ENCODE measurements around the gene PRKAG2. TPM values are rescaled to one million over a fixed set of nuclear protein-coding genes. Genes with fewer than 3 reads are reported as not detected.

PRKAG2 gene
- total and polyA plus RNA-seq, 2 experiments from 2014 or later: 9.1 to 14.9 TPM

DNA sequence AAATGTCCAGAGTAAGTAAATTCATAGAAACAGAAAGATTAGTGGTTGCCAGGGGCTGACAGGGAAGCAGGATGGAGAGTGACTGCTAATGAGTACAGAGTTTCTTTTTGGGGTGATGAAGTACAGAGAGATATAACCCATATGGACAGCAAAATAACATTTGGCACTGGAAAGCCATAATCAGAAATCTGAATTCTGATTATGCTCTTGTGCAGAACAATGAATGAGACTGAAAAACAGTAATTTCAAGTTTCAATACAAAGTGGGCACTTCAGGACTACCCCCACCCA is 361.7 kb downstream of the PRKAG2 start:
- no peak for DNase-seq (ENCODE audit: low spot score)
- Histone ChIP-seq H4K20me1 (replicated peaks; ENCODE audit: insufficient read depth) (peaks cover 85% of the 10 kb centered on the region), H3K4me2 (no peak overlapping the region), H3K4me1 (ENCODE audit: insufficient read depth) (peaks cover 55% of the 10 kb centered on the region), H3K9me2 (ENCODE audit: insufficient read depth) (no peaks in the 10 kb centered on the region), H3K79me2 (replicated peaks; ENCODE audit: insufficient read depth) (peaks cover 88% of the 10 kb centered on the region), H2AFZ (no peak overlapping the region), H3K27ac (ENCODE audit: low read depth) (no peak overlapping the region), H3K4me3 (no peak overlapping the region), H3F3A (replicated peaks; ENCODE audit: low read depth) (peaks cover 4% of the 10 kb centered on the region; the same call in 1 of the 2 replicates), H3K27me3 (ENCODE audit: insufficient read depth) (no peaks in the 10 kb centered on the region), H3K36me3 (ENCODE audit: insufficient read depth) (no peaks in the 10 kb centered on the region)
- 0 out of 3 replicates have a peak, but pooled peaks cover 4% of the 10 kb centered on the region for H3K36me3 Mint-ChIP-seq (ENCODE audit: low read depth)
- peaks cover 56% of the 10 kb centered on the region for H3K4me1 Mint-ChIP-seq
- no peak overlapping the region for H3K4me3 Mint-ChIP-seq
- H3K27me3 Mint-ChIP-seq (ENCODE audit: insufficient read depth, low read depth, poor library complexity): peaks cover 23% of the 10 kb centered on the region
- H3K27ac Mint-ChIP-seq: no peak overlapping the region
- no peak for ATAC-seq
- TF ChIP-seq ZNF331 (CRISPR knock-in tag; IDR thresholded peaks at IDR 0.05; ENCODE audit: low read depth) (no peak), NANOG (IDR thresholded peaks at IDR 0.05; ENCODE audit: borderline replicate concordance) (no peak), ZNF114 (CRISPR knock-in tag; IDR thresholded peaks at IDR 0.05) (no peak), STAT1 (IDR thresholded peaks at IDR 0.05; ENCODE audit: unreplicated experiment) (no peak)
- TF ChIP-seq, protein P1, sequence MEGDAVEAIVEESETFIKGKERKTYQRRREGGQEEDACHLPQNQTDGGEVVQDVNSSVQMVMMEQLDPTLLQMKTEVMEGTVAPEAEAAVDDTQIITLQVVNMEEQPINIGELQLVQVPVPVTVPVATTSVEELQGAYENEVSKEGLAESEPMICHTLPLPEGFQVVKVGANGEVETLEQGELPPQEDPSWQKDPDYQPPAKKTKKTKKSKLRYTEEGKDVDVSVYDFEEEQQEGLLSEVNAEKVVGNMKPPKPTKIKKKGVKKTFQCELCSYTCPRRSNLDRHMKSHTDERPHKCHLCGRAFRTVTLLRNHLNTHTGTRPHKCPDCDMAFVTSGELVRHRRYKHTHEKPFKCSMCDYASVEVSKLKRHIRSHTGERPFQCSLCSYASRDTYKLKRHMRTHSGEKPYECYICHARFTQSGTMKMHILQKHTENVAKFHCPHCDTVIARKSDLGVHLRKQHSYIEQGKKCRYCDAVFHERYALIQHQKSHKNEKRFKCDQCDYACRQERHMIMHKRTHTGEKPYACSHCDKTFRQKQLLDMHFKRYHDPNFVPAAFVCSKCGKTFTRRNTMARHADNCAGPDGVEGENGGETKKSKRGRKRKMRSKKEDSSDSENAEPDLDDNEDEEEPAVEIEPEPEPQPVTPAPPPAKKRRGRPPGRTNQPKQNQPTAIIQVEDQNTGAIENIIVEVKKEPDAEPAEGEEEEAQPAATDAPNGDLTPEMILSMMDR (conservative IDR thresholded peaks at IDR 0.05; ENCODE audit: low read depth in 2 of 2): no peak
- TF ChIP-seq, protein P2, sequence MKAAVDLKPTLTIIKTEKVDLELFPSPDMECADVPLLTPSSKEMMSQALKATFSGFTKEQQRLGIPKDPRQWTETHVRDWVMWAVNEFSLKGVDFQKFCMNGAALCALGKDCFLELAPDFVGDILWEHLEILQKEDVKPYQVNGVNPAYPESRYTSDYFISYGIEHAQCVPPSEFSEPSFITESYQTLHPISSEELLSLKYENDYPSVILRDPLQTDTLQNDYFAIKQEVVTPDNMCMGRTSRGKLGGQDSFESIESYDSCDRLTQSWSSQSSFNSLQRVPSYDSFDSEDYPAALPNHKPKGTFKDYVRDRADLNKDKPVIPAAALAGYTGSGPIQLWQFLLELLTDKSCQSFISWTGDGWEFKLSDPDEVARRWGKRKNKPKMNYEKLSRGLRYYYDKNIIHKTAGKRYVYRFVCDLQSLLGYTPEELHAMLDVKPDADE (IDR thresholded peaks at IDR 0.05): no peak
- TF ChIP-seq, protein P3, sequence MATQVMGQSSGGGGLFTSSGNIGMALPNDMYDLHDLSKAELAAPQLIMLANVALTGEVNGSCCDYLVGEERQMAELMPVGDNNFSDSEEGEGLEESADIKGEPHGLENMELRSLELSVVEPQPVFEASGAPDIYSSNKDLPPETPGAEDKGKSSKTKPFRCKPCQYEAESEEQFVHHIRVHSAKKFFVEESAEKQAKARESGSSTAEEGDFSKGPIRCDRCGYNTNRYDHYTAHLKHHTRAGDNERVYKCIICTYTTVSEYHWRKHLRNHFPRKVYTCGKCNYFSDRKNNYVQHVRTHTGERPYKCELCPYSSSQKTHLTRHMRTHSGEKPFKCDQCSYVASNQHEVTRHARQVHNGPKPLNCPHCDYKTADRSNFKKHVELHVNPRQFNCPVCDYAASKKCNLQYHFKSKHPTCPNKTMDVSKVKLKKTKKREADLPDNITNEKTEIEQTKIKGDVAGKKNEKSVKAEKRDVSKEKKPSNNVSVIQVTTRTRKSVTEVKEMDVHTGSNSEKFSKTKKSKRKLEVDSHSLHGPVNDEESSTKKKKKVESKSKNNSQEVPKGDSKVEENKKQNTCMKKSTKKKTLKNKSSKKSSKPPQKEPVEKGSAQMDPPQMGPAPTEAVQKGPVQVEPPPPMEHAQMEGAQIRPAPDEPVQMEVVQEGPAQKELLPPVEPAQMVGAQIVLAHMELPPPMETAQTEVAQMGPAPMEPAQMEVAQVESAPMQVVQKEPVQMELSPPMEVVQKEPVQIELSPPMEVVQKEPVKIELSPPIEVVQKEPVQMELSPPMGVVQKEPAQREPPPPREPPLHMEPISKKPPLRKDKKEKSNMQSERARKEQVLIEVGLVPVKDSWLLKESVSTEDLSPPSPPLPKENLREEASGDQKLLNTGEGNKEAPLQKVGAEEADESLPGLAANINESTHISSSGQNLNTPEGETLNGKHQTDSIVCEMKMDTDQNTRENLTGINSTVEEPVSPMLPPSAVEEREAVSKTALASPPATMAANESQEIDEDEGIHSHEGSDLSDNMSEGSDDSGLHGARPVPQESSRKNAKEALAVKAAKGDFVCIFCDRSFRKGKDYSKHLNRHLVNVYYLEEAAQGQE (IDR thresholded peaks at IDR 0.05; ENCODE audit: unreplicated experiment): no peak
- H3K9me3 Mint-ChIP-seq: peaks cover 6% of the 10 kb centered on the region; the same call in 2 of the 3 replicates

DNA sequence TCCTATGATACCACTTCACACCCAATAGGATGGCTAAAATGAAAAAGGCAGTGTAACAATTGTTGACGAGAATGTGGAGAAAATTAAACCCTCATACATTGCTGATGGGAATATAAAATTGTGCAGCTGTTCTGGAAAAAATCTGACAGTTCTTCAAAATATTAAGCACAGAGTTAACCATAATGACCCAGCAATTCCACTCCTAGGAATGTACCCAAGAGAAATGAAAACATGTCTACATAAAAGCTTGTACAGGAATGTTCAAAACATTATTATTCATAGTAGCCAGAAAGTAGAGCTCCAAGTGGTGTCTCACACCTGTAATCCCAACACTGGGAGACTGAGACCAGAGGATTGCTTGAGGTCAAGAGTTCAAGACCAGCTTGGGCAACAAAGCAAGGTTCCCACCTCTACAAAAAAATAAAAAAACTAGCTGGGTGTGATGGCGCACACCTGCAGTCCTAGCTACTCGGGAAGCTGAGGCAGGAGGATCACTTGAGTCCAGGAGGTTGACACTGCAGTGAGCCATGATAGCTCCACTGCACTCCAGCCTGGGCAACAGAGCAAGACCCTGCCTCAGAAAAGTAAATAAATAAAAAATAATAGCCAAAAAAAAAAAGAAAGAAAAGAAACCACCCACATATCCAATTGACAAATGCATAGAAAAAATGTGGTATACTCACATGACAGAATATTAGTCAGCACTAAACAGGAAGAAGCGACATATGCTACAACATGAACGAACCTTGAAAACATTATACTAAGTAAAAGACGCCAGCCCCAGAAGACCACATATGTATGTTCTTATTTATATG is 362.2 kb downstream of the PRKAG2 start:
- Mint-ChIP-seq H3K27ac (no peak overlapping the region; the same call in 1 of the 2 replicates), H3K36me3 (ENCODE audit: low read depth) (0 out of 3 replicates have a peak, but pooled peaks cover 4% of the 10 kb centered on the region), H3K4me3 (no peak overlapping the region), H3K4me1 (peaks cover 61% of the 10 kb centered on the region), H3K27me3 (ENCODE audit: insufficient read depth, low read depth, poor library complexity) (peaks cover 20% of the 10 kb centered on the region), H3K9me3 (peaks cover 4% of the 10 kb centered on the region; the same call in 2 of the 3 replicates)
- H3K27ac ChIP-seq (ENCODE audit: low read depth): no peak overlapping the region
- H4K20me1 ChIP-seq (replicated peaks; ENCODE audit: insufficient read depth): peaks cover 91% of the 10 kb centered on the region
- DNase-seq (ENCODE audit: low spot score) (no peak), ATAC-seq (no peak)
- H3K4me3 ChIP-seq: no peak overlapping the region
- no peaks in the 10 kb centered on the region for H3K27me3 ChIP-seq (ENCODE audit: insufficient read depth)
- no peaks in the 10 kb centered on the region for H3K36me3 ChIP-seq (ENCODE audit: insufficient read depth)
- H3K4me2 ChIP-seq: no peak overlapping the region
- H2AFZ ChIP-seq: no peak overlapping the region
- H3K4me1 ChIP-seq (ENCODE audit: insufficient read depth): peaks cover 61% of the 10 kb centered on the region
- H3K9me2 ChIP-seq (ENCODE audit: insufficient read depth): no peaks in the 10 kb centered on the region
- peaks cover 4% of the 10 kb centered on the region; the same call in 1 of the 2 replicates for H3F3A ChIP-seq (replicated peaks; ENCODE audit: low read depth)
- peaks cover 93% of the 10 kb centered on the region for H3K79me2 ChIP-seq (replicated peaks; ENCODE audit: insufficient read depth)
- TF ChIP-seq JUNB (IDR thresholded peaks at IDR 0.05; ENCODE audit: unreplicated experiment) (no peak), POLR2AphosphoS5 (IDR thresholded peaks at IDR 0.05; ENCODE audit: low read depth) (no peak), NANOG (IDR thresholded peaks at IDR 0.05; ENCODE audit: borderline replicate concordance) (no peak), ZNF331 (CRISPR knock-in tag; IDR thresholded peaks at IDR 0.05; ENCODE audit: low read depth) (no peak), CREB1 (CRISPR knock-in tag; IDR thresholded peaks at IDR 0.05; ENCODE audit: low read depth) (no peak)
